ENCODE data around the gene PPP2R2C. TPM values are rescaled to one million over a fixed set of nuclear protein-coding genes. Genes with fewer than 3 reads are reported as not detected.

Gene PPP2R2C
- total and polyA plus RNA-seq, 2 experiments from 2014 or later: 1.3 to 9.2 TPM

DNA sequence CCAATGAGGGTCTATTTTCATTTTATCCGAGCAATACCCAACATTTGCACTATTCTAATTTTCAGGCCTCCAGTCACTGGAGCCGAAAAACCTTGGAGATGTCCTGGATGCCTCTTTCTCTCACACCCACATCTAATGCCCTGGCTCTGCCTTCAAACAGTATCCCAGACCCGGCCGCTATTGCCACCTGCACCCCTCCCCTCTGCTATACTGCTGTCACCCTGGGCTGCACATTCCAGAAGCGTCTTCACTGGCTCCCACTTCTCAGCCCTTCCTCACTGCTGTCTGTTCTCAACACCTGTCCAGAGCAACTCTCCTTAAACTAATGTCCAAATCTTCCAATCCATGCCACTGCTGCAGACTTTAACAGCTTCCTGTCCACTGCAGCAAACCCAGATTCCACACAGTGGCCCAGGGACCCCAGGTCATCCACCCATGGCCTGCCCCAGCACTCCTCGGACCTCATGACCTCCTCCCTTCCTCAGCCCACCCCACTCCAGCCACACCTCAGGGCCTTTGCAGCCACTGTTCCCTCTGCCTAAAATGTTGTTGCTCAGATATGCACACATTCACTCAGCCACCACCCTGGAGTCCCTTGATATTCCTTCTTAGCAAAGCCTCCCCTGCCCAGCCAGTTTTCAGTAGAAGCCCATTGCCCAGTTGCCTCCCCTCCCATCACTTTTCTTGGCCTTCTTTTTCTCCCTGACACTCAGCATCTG, 30.5 kb upstream of the PPP2R2C start:
- H3K9me2 ChIP-seq (ENCODE audit: insufficient read depth): no peaks in the 10 kb centered on the region
- no peaks in the 10 kb centered on the region for H3K27me3 ChIP-seq (ENCODE audit: insufficient read depth)
- H3K27ac ChIP-seq (ENCODE audit: low read depth): no peak overlapping the region
- peaks cover 9% of the 10 kb centered on the region for H3K27me3 Mint-ChIP-seq (ENCODE audit: insufficient read depth, low read depth, poor library complexity)
- H3K4me1 ChIP-seq (ENCODE audit: insufficient read depth): no peaks in the 10 kb centered on the region
- no peaks in the 10 kb centered on the region for H3F3A ChIP-seq (replicated peaks; ENCODE audit: low read depth)
- no peak for DNase-seq (ENCODE audit: low spot score)
- H3K4me3 Mint-ChIP-seq: no peak overlapping the region; the same call in 2 of the 3 replicates
- H3K9me3 Mint-ChIP-seq: peaks cover 48% of the 10 kb centered on the region
- H3K36me3 ChIP-seq (ENCODE audit: insufficient read depth): peaks cover 4% of the 10 kb centered on the region; the same call in 1 of the 2 replicates
- H3K4me1 Mint-ChIP-seq: no peaks in the 10 kb centered on the region
- no peak overlapping the region for H3K4me3 ChIP-seq
- no peaks in the 10 kb centered on the region for H4K20me1 ChIP-seq (replicated peaks; ENCODE audit: insufficient read depth)
- peaks cover 15% of the 10 kb centered on the region for H3K36me3 Mint-ChIP-seq (ENCODE audit: low read depth)
- no peak overlapping the region for H3K27ac Mint-ChIP-seq
- no peak for ATAC-seq
- H3K79me2 ChIP-seq (replicated peaks; ENCODE audit: insufficient read depth): no peaks in the 10 kb centered on the region
- no peak overlapping the region for H2AFZ ChIP-seq
- no peak for TF ChIP-seq STAT1 (IDR thresholded peaks at IDR 0.05; ENCODE audit: unreplicated experiment)
- TF ChIP-seq, protein P1, sequence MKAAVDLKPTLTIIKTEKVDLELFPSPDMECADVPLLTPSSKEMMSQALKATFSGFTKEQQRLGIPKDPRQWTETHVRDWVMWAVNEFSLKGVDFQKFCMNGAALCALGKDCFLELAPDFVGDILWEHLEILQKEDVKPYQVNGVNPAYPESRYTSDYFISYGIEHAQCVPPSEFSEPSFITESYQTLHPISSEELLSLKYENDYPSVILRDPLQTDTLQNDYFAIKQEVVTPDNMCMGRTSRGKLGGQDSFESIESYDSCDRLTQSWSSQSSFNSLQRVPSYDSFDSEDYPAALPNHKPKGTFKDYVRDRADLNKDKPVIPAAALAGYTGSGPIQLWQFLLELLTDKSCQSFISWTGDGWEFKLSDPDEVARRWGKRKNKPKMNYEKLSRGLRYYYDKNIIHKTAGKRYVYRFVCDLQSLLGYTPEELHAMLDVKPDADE (IDR thresholded peaks at IDR 0.05): no peak
- TF ChIP-seq, protein P2, sequence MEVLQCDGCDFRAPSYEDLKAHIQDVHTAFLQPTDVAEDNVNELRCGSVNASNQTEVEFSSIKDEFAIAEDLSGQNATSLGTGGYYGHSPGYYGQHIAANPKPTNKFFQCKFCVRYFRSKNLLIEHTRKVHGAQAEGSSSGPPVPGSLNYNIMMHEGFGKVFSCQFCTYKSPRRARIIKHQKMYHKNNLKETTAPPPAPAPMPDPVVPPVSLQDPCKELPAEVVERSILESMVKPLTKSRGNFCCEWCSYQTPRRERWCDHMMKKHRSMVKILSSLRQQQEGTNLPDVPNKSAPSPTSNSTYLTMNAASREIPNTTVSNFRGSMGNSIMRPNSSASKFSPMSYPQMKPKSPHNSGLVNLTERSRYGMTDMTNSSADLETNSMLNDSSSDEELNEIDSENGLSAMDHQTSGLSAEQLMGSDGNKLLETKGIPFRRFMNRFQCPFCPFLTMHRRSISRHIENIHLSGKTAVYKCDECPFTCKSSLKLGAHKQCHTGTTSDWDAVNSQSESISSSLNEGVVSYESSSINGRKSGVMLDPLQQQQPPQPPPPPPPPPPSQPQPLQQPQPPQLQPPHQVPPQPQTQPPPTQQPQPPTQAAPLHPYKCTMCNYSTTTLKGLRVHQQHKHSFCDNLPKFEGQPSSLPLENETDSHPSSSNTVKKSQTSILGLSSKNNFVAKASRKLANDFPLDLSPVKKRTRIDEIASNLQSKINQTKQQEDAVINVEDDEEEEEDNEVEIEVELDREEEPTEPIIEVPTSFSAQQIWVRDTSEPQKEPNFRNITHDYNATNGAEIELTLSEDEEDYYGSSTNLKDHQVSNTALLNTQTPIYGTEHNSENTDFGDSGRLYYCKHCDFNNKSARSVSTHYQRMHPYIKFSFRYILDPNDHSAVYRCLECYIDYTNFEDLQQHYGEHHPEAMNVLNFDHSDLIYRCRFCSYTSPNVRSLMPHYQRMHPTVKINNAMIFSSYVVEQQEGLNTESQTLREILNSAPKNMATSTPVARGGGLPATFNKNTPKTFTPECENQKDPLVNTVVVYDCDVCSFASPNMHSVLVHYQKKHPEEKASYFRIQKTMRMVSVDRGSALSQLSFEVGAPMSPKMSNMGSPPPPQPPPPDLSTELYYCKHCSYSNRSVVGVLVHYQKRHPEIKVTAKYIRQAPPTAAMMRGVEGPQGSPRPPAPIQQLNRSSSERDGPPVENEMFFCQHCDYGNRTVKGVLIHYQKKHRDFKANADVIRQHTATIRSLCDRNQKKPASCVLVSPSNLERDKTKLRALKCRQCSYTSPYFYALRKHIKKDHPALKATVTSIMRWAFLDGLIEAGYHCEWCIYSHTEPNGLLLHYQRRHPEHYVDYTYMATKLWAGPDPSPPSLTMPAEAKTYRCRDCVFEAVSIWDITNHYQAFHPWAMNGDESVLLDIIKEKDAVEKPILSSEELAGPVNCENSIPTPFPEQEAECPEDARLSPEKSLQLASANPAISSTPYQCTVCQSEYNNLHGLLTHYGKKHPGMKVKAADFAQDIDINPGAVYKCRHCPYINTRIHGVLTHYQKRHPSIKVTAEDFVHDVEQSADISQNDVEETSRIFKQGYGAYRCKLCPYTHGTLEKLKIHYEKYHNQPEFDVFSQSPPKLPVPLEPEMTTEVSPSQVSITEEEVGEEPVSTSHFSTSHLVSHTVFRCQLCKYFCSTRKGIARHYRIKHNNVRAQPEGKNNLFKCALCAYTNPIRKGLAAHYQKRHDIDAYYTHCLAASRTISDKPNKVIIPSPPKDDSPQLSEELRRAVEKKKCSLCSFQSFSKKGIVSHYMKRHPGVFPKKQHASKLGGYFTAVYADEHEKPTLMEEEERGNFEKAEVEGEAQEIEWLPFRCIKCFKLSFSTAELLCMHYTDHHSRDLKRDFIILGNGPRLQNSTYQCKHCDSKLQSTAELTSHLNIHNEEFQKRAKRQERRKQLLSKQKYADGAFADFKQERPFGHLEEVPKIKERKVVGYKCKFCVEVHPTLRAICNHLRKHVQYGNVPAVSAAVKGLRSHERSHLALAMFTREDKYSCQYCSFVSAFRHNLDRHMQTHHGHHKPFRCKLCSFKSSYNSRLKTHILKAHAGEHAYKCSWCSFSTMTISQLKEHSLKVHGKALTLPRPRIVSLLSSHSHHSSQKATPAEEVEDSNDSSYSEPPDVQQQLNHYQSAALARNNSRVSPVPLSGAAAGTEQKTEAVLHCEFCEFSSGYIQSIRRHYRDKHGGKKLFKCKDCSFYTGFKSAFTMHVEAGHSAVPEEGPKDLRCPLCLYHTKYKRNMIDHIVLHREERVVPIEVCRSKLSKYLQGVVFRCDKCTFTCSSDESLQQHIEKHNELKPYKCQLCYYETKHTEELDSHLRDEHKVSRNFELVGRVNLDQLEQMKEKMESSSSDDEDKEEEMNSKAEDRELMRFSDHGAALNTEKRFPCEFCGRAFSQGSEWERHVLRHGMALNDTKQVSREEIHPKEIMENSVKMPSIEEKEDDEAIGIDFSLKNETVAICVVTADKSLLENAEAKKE (CRISPR knock-in tag; IDR thresholded peaks at IDR 0.05): no peak
- TF ChIP-seq ZNF114 (CRISPR knock-in tag; IDR thresholded peaks at IDR 0.05): no peak
- no peak for TF ChIP-seq EZH2 (IDR thresholded peaks at IDR 0.05; ENCODE audit: low read depth, unreplicated experiment)
- no peak for TF ChIP-seq POLR2AphosphoS5 (IDR thresholded peaks at IDR 0.05; ENCODE audit: low read depth)
- no peak for TF ChIP-seq ZNF331 (CRISPR knock-in tag; IDR thresholded peaks at IDR 0.05; ENCODE audit: low read depth)
- no peak for TF ChIP-seq NANOG (IDR thresholded peaks at IDR 0.05; ENCODE audit: borderline replicate concordance)
- TF ChIP-seq JUNB (IDR thresholded peaks at IDR 0.05; ENCODE audit: unreplicated experiment): no peak
- TF ChIP-seq CREB1 (CRISPR knock-in tag; IDR thresholded peaks at IDR 0.05; ENCODE audit: low read depth): no peak
- TF ChIP-seq, protein P3, sequence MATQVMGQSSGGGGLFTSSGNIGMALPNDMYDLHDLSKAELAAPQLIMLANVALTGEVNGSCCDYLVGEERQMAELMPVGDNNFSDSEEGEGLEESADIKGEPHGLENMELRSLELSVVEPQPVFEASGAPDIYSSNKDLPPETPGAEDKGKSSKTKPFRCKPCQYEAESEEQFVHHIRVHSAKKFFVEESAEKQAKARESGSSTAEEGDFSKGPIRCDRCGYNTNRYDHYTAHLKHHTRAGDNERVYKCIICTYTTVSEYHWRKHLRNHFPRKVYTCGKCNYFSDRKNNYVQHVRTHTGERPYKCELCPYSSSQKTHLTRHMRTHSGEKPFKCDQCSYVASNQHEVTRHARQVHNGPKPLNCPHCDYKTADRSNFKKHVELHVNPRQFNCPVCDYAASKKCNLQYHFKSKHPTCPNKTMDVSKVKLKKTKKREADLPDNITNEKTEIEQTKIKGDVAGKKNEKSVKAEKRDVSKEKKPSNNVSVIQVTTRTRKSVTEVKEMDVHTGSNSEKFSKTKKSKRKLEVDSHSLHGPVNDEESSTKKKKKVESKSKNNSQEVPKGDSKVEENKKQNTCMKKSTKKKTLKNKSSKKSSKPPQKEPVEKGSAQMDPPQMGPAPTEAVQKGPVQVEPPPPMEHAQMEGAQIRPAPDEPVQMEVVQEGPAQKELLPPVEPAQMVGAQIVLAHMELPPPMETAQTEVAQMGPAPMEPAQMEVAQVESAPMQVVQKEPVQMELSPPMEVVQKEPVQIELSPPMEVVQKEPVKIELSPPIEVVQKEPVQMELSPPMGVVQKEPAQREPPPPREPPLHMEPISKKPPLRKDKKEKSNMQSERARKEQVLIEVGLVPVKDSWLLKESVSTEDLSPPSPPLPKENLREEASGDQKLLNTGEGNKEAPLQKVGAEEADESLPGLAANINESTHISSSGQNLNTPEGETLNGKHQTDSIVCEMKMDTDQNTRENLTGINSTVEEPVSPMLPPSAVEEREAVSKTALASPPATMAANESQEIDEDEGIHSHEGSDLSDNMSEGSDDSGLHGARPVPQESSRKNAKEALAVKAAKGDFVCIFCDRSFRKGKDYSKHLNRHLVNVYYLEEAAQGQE (IDR thresholded peaks at IDR 0.05; ENCODE audit: unreplicated experiment): no peak
- H3K4me2 ChIP-seq: no peak overlapping the region

Data from GM23338 (cell line).